GM18867 (cell line): Measurements from ENCODE around the gene POSTN.

Source experiments
- ATAC-seq: cut with Tn5 transposase; IDR thresholded peaks from one replicate; pipeline ENCODE4 v1.9.1; 2021; ENCODE audit warnings: mild to moderate bottlenecking, moderate library complexity; ENCODE audit not compliant: unreplicated experiment

POSTN gene

DNA sequence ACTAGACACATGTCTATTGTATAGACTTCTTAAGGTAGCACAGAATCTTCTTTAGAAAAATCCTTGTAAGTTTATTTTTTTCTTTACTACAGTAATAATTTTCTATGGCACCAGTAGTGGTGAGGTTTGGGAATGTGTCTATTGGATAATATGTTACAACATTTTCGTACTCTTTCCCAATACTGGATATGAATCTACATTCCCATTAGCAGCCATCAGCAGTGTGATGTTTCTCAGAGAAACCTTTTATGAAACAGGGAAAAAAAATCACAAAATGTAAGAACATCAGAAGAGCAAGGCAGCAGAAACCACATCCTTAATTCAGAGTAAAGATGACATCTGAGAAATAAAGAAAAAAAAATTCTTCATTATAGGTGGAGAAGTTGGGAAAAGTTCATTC is 83.3 kb downstream of the POSTN start:
- ATAC-seq, result no peak
